AG04449 (cell line): ENCODE data around the gene ROBO1.

Source experiments
- CTCF ChIA-PET: fragments of 350-600 bp; formaldehyde crosslinking; extraction: SDS; loops from one replicate; lab custom pipeline; 2021; ENCODE audit warnings: antibody characterized with exemption; lab: Yijun Ruan, JAX
- POLR2A ChIA-PET: fragments of 400-600, 350-600 bp; formaldehyde crosslinking; extraction: SDS; loops from one replicate; lab custom pipeline; 2020; ENCODE audit warnings: antibody characterized with exemption, inconsistent platforms; lab: Yijun Ruan, JAX
- DNase-seq: peaks from one replicate; pipeline ENCODE4 v3.0.0-alpha.2; 2010; ENCODE audit warnings: low read depth, low spot score
- H3K4me3 ChIP-seq: 2 replicates; pipeline ENCODE4 v1.5.1; 2011; ENCODE audit warnings: low read depth, mild to moderate bottlenecking, control low read depth, low read length
- TF ChIP-seq, protein P1 (sequence below): IDR thresholded peaks from one replicate; pipeline ENCODE4 v1.5.1; 2011; ENCODE audit warnings: mild to moderate bottlenecking, moderate library complexity, low read length, control low read depth, inconsistent platforms; ENCODE audit not compliant: insufficient read depth; ENCODE audit errors: missing control alignments

ROBO1 gene

DNA sequence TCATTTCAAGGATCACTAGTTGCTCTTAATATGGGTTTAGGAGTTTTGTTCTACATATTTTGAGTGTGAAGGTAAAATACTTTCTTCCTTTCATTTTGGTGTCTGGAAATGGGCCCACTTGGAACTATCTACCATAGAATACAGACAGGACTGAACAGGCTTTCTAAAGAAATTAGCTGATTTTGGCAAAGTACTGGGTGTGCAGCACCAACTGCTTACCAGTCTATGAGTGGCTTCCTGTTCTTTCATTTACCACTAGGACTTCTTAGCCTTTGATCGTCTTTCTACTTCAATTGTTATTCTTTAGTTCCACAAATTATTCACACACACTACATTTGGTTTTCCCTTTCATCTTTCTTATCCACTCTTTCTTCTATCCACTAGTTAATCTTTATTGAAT is 1196.3 kb downstream of the ROBO1 start:
- ChIA-PET CTCF (no interaction called here), POLR2A (no interaction called here)
- no peak overlapping the region for H3K4me3 ChIP-seq
- TF ChIP-seq, protein P1, sequence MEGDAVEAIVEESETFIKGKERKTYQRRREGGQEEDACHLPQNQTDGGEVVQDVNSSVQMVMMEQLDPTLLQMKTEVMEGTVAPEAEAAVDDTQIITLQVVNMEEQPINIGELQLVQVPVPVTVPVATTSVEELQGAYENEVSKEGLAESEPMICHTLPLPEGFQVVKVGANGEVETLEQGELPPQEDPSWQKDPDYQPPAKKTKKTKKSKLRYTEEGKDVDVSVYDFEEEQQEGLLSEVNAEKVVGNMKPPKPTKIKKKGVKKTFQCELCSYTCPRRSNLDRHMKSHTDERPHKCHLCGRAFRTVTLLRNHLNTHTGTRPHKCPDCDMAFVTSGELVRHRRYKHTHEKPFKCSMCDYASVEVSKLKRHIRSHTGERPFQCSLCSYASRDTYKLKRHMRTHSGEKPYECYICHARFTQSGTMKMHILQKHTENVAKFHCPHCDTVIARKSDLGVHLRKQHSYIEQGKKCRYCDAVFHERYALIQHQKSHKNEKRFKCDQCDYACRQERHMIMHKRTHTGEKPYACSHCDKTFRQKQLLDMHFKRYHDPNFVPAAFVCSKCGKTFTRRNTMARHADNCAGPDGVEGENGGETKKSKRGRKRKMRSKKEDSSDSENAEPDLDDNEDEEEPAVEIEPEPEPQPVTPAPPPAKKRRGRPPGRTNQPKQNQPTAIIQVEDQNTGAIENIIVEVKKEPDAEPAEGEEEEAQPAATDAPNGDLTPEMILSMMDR: no peak
- no peak for DNase-seq

DNA sequence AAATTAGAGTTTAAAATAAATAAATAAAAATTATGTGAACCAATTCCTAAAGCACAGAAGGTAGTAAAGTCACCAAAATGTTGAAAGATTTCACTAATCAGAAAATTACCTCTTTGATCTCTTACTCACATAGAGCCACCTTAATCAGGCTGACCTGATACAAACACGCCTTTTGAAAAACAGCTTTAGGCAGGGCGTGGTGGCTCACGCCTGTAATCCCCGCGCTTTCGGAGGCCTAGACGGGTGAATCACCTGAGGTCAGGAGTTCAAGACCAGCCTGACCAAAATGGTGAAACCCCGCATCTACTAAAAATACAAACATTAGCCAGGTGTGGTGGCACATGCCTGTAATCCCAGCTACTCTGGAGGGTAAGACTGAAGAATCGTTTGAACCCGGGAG is 1197.3 kb downstream of the ROBO1 start:
- TF ChIP-seq, protein P1: no peak
- POLR2A ChIA-PET: no interaction called here
- CTCF ChIA-PET: no interaction called here
- H3K4me3 ChIP-seq: no peak overlapping the region
- DNase-seq: no peak

DNA sequence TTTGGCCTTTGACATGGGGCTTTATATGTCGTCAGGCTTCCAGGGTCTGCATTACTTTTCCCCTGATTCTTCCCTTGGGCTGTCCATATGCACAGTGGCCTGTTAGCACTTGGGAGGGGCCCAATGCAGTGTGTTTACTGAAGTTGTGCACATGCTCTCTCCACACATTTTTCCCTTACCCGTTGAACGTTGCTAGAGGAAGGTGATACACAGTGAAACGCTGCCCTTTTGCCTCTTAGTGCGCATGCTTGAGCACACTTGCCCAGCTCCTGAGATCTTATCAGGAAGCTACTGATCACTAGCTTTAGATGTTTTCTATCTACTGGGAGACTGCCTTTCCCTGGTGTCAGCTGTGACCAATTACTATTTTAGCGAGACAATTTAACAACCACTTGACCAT is 1198.0 kb downstream of the ROBO1 start:
- TF ChIP-seq, protein P1: no peak
- H3K4me3 ChIP-seq: no peak overlapping the region
- ChIA-PET CTCF (no interaction called here), POLR2A (no interaction called here)
- no peak for DNase-seq

DNA sequence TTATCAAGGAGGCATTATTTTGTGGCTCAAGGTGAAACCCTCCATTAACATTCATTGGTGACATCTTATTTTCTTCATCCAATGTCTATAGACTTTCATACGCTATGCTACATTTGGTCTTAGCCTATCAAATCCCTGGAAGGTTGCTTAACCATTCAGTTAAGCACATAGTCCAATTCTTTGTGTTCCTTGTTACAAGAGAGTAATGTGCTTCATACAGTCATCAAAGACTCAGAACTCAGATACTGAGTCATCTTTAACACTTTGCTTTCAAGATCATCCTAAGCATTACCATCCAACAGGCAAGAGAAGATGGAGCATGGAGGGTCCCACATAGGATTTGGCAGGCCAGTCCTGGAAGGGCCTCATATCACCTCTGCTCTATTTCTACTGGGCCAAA is 1202.1 kb downstream of the ROBO1 start:
- ChIA-PET CTCF (no interaction called here), POLR2A (no interaction called here)
- no peak for DNase-seq
- no peak overlapping the region for H3K4me3 ChIP-seq
- TF ChIP-seq, protein P1: no peak

DNA sequence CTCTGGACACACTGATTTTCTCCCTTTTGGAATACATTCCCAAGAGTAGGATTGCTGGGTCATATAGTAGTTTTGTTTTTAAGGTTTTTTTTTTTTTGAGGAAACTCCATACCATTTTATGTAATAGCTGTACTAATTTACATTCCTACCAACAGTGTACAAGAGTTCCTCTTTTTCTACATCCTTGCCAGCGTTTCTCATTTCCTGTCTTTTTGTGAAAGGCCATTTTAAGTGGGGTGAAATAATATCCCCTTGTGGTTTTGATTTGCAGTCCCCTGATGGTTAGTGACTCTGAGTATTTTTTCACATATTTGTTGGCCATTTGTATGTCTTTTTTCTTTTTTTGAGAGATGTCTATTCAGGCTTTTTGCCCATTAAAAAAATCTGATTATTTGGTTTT is 1205.5 kb downstream of the ROBO1 start:
- DNase-seq: no peak

More for the DNA sequence above, 1205.5 kb downstream of the ROBO1 start:
- no peak overlapping the region for H3K4me3 ChIP-seq
- ChIA-PET POLR2A (no interaction called here), CTCF (no interaction called here)
- TF ChIP-seq, protein P1: no peak
